Measurements from ENCODE around the gene LRP3.

The LRP3 gene

GRCh38 chr19:33240181-33240771 lies 46.1 kb downstream of the LRP3 start:
- DNase-seq, result no peak

GRCh38 chr19:33241091-33241529 lies 47.0 kb downstream of the LRP3 start:
- DNase-seq, result no peak

- no peak for DNase-seq
Measured at GRCh38 chr19:33241530-33242101, 47.5 kb downstream of the LRP3 start.

GRCh38 chr19:33242131-33242530 lies 48.0 kb downstream of the LRP3 start:
- no peak for DNase-seq

- no peak for DNase-seq
Measured at GRCh38 chr19:33242911-33243310, 48.8 kb downstream of the LRP3 start.

GRCh38 chr19:33245948-33246708 lies 52.0 kb downstream of the LRP3 start:
- no peak for DNase-seq

GRCh38 chr19:33246709-33247440 lies 52.7 kb downstream of the LRP3 start:
- no peak for DNase-seq

- no peak for DNase-seq
Measured at GRCh38 chr19:33247441-33247819, 53.3 kb downstream of the LRP3 start.

GRCh38 chr19:33248104-33248503 lies 54.0 kb downstream of the LRP3 start:
- no peak for DNase-seq

- no peak for DNase-seq
Measured at GRCh38 chr19:33248553-33248953, 54.4 kb downstream of the LRP3 start.

GRCh38 chr19:33248954-33249613 lies 55.0 kb downstream of the LRP3 start:
- DNase-seq, result no peak

- DNase-seq, result no peak
Measured at GRCh38 chr19:33249740-33250366, 55.7 kb downstream of the LRP3 start.

- no peak for DNase-seq
Measured at GRCh38 chr19:33250500-33250899, 56.4 kb downstream of the LRP3 start.

GRCh38 chr19:33251076-33251475 lies 56.9 kb downstream of the LRP3 start:
- DNase-seq, result no peak

GRCh38 chr19:33251526-33252090 lies 57.5 kb downstream of the LRP3 start:
- no peak for DNase-seq

- no peak for DNase-seq
Measured at GRCh38 chr19:33252418-33252962, 58.4 kb downstream of the LRP3 start.

- DNase-seq, result no peak
Measured at GRCh38 chr19:33252971-33253370, 58.8 kb downstream of the LRP3 start.

- DNase-seq, result no peak
Measured at GRCh38 chr19:33254245-33254824, 60.2 kb downstream of the LRP3 start.

- no peak for DNase-seq
Measured at GRCh38 chr19:33255781-33256180, 61.7 kb downstream of the LRP3 start.

GRCh38 chr19:33256261-33256660 lies 62.1 kb downstream of the LRP3 start:
- no peak for DNase-seq

- no peak for DNase-seq
Measured at GRCh38 chr19:33257828-33258227, 63.7 kb downstream of the LRP3 start.
